Adrenal gland (tissue), 5 donors: Measurements from ENCODE around the gene RNF222.

Experiments used
- CTCF ChIP-seq, 6 experiments: fragments of 450-650 bp in 4 of 6; fragments of 200-600 bp in 2 of 6; sonication (generic) in 1 of 6; IDR thresholded peaks; 1 replicate in 5 of 6; 2 replicates in 1 of 6; pipeline versions ENCODE4 v1.5.1 to v1.8.0; 2016 to 2021; ENCODE audit warnings: antibody characterized with exemption in 6 of 6, mild to moderate bottlenecking in 2 of 6, moderate library complexity in 1 of 6
- POLR2A ChIP-seq, 2 donors: fragments of 450-650 bp; IDR thresholded peaks; one replicate each; pipeline ENCODE4 v1.6.1; 2017; ENCODE audit warnings: antibody characterized with exemption in 2 of 2, mild to moderate bottlenecking in 2 of 2, moderate library complexity in 1 of 2
- donor health status: DM: no; HTN: no; CAD: no.

- no peak for TF ChIP-seq CTCF (IDR thresholded peaks at IDR 0.05)
- no peak for TF ChIP-seq POLR2A (IDR thresholded peaks at IDR 0.05)
These were observed 8.5 kb upstream of the RNF222 start for GRCh38 chr17:8406174-8406573.
